Loucy (cell line): Measurements from ENCODE around the gene S100A7A.

Experiments used
- EZH2phosphoT487 ChIP-seq: fragments of 200-600 bp; IDR thresholded peaks from 2 replicates; pipeline ENCODE4 v1.6.1; 2018; ENCODE audit warnings: antibody characterized with exemption, mild to moderate bottlenecking, moderate library complexity, borderline replicate concordance
- TF ChIP-seq, protein P1 (sequence below): fragments of 200-600 bp; sonication (generic); conservative IDR thresholded peaks from 2 replicates; pipeline ENCODE4 v1.5.1; 2014; ENCODE audit warnings: mild to moderate bottlenecking, antibody characterized with exemption, low read length

DNA sequence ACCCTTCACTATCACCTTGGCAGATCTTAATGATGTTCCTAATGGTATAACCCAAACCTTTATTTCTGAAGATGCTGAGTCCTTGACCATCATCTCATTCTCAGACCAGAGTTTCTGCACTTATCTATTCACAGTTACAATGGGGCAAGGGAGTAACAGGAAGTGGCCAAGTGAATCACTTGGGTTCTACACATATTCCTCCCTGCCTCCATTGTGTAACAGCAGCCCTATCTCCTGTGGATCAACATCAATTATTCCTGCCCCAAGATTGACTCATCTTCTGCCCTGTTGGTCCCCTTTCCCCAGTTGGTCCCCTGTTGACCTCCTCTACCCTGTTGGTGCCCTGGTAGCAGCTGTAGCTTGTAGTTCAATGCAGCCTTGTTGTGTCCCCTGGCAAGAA lies 54.4 kb downstream of the S100A7A start:
- TF ChIP-seq, protein P1, sequence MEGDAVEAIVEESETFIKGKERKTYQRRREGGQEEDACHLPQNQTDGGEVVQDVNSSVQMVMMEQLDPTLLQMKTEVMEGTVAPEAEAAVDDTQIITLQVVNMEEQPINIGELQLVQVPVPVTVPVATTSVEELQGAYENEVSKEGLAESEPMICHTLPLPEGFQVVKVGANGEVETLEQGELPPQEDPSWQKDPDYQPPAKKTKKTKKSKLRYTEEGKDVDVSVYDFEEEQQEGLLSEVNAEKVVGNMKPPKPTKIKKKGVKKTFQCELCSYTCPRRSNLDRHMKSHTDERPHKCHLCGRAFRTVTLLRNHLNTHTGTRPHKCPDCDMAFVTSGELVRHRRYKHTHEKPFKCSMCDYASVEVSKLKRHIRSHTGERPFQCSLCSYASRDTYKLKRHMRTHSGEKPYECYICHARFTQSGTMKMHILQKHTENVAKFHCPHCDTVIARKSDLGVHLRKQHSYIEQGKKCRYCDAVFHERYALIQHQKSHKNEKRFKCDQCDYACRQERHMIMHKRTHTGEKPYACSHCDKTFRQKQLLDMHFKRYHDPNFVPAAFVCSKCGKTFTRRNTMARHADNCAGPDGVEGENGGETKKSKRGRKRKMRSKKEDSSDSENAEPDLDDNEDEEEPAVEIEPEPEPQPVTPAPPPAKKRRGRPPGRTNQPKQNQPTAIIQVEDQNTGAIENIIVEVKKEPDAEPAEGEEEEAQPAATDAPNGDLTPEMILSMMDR, result no peak
- no peak for TF ChIP-seq EZH2phosphoT487
